Measurements from ENCODE around the gene CBFA2T2. TPM values are rescaled to one million over a fixed set of nuclear protein-coding genes. Genes with fewer than 3 reads are reported as not detected.
A peak's percentile ranks its signal among the peaks of the same experiment; 100 is the strongest.

CBFA2T2 gene
- polyA plus RNA-seq, 3 donors: 1.7 to 9.7 (median 4.9) TPM

DNA sequence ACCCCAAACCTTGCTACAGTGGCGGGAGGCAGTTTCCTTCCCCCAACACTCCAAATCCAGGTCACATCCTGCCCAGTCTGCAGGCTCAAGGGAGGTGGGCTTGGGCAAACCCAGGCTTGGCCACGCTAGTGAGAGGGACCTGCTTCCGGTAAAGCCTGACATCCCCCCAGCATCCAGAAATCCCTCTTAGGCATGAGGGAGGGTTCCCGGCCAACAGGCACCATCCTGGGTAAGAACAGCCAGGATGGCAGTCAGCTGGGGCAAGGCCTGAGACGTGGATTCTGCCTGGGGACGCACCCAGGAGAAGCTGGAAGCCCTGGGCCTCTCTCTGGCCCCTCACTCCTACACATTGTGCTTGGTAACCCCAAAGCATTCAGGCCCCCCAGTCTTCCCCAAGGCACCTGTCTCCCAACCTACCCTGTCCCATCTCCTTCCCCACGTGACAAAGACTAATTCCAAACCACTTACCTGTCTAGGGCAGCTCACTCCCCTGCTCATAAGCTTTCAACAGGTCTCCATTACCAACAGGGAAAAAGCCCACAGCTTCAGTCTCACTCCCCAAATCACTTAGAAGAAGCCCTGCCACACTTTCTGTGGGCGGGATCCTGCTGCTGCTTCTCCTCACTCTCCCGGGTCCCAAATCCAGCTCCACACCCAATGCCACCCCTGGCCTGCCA lies 174.3 kb downstream of the CBFA2T2 start:
- Mint-ChIP-seq H3K4me1 (peaks cover 38% of the 10 kb centered on the region), H3K27ac (peak overlapping the region; percentile 30 to 81 (median 68)), H3K4me3 (peak overlapping the region; percentile 82 to 91), H3K9me3 (peaks cover 0 to 3% (median 0%) of the 10 kb centered on the region in 7 donors), H3K36me3 (peaks cover 3 to 4% of the 10 kb centered on the region in 2 donors), H3K27me3 (ENCODE audit: low read depth in 3 of 3) (peaks cover 2 to 3% (median 2%) of the 10 kb centered on the region in 3 donors)
- H3K4me1 ChIP-seq (ENCODE audit: control insufficient read depth in 1 of 2, insufficient read depth in 2 of 2, low read length in 2 of 2): peaks cover 37 to 54% of the 10 kb centered on the region in 2 donors
- peak overlapping the region; percentile 99 for H2AFZ ChIP-seq (ENCODE audit: insufficient read depth, low read depth, low read length, poor library complexity, severe bottlenecking)
- WGBS (ENCODE audit: insufficient coverage): 65% methylated on average over 9 of the region's 9 CpGs
- H3K9me3 ChIP-seq (replicated peaks in 1 of 2; ENCODE audit: control insufficient read depth in 1 of 2, insufficient read depth in 1 of 2, low read length in 2 of 2): no peaks in the 10 kb centered on the region
- peak overlapping the region; percentile 59 for H3K9ac ChIP-seq (ENCODE audit: insufficient read depth, low read length, poor library complexity, severe bottlenecking)
- DNase-seq: no peak
- TF ChIP-seq, protein P1, sequence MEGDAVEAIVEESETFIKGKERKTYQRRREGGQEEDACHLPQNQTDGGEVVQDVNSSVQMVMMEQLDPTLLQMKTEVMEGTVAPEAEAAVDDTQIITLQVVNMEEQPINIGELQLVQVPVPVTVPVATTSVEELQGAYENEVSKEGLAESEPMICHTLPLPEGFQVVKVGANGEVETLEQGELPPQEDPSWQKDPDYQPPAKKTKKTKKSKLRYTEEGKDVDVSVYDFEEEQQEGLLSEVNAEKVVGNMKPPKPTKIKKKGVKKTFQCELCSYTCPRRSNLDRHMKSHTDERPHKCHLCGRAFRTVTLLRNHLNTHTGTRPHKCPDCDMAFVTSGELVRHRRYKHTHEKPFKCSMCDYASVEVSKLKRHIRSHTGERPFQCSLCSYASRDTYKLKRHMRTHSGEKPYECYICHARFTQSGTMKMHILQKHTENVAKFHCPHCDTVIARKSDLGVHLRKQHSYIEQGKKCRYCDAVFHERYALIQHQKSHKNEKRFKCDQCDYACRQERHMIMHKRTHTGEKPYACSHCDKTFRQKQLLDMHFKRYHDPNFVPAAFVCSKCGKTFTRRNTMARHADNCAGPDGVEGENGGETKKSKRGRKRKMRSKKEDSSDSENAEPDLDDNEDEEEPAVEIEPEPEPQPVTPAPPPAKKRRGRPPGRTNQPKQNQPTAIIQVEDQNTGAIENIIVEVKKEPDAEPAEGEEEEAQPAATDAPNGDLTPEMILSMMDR (IDR thresholded peaks at IDR 0.05): no peak
- H3K36me3 ChIP-seq (replicated peaks in 1 of 2; ENCODE audit: control insufficient read depth in 1 of 2, insufficient read depth in 2 of 2, low read length in 2 of 2): no peaks in the 10 kb centered on the region
- intact Hi-C loops (cut with micrococcal nuclease): loop anchor here (5.0 to 10.0 kb wide), 3 partner anchors 179 to 331 kb away; partner anchors contain the start of gene RALY (in 2 of the 2)
- H3K27me3 ChIP-seq (ENCODE audit: control insufficient read depth in 2 of 2, insufficient read depth in 2 of 2, low read length in 2 of 2): no peaks in the 10 kb centered on the region
- H3K4me3 ChIP-seq (replicated peaks in 1 of 3; ENCODE audit: low read depth in 2 of 3, low read length in 3 of 3): peak overlapping the region; percentile 35 to 91 (median 76)
- peaks cover 9% of the 10 kb centered on the region for H4K20me1 ChIP-seq (ENCODE audit: insufficient read depth, low read length)
- peak overlapping the region; percentile 91 for H3K4me2 ChIP-seq (replicated peaks; ENCODE audit: extremely low read depth, low read length, poor library complexity, severe bottlenecking)
- peak overlapping the region; percentile 62 to 78 for H3K27ac ChIP-seq (ENCODE audit: low read depth in 1 of 2, low read length in 2 of 2)
- no peaks in the 10 kb centered on the region for H3K79me2 ChIP-seq (ENCODE audit: insufficient read depth, low read length)

DNA sequence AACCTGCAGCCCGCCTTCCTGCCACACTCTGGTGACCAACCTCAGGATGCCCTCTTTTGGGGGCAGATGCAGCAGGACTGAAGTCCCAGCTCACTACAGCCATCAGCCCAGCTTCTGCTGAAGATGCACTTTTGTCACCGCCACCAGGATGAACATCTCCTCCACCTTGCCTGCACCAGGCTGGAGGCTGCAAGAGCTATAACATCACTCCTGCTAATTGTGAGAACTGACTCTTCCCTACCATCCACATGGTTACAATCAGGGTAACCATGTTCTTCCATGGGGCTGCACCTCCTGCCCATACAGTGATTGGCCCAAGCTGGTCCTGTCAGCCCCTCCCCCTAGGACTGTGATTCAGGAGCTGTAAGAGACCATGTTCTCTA lies 174.9 kb downstream of the CBFA2T2 start:
- no peaks in the 10 kb centered on the region for H3K79me2 ChIP-seq (ENCODE audit: insufficient read depth, low read length)
- peaks cover 3 to 10% of the 10 kb centered on the region in 2 donors for H3K36me3 Mint-ChIP-seq
- peak overlapping the region; percentile 7 to 55 for H3K4me3 Mint-ChIP-seq
- peaks cover 37 to 54% of the 10 kb centered on the region in 2 donors for H3K4me1 ChIP-seq (ENCODE audit: control insufficient read depth in 1 of 2, insufficient read depth in 2 of 2, low read length in 2 of 2)
- peaks cover 38% of the 10 kb centered on the region for H3K4me1 Mint-ChIP-seq
- no peak overlapping the region for H3K27ac ChIP-seq (ENCODE audit: low read depth in 1 of 2, low read length in 2 of 2)
- H3K36me3 ChIP-seq (replicated peaks in 1 of 2; ENCODE audit: control insufficient read depth in 1 of 2, insufficient read depth in 2 of 2, low read length in 2 of 2): no peaks in the 10 kb centered on the region
- peaks cover 2 to 3% (median 2%) of the 10 kb centered on the region in 3 donors for H3K27me3 Mint-ChIP-seq (ENCODE audit: low read depth in 3 of 3)
- H3K27ac Mint-ChIP-seq: peak overlapping the region in 3 of 7 donors; percentile 13 to 64 (median 27)
- H3K27me3 ChIP-seq (ENCODE audit: control insufficient read depth in 2 of 2, insufficient read depth in 2 of 2, low read length in 2 of 2): no peaks in the 10 kb centered on the region
- no peak overlapping the region for H3K4me3 ChIP-seq (replicated peaks in 1 of 3; ENCODE audit: low read depth in 2 of 3, low read length in 3 of 3)
- intact Hi-C loops (cut with micrococcal nuclease): loop anchor here (5.0 to 10.0 kb wide), 5 partner anchors 68 to 330 kb away; partner anchors contain the start of genes RALY (in 2 of the 2) and ZNF341 (in 1 of the 2)
- peaks cover 9% of the 10 kb centered on the region for H4K20me1 ChIP-seq (ENCODE audit: insufficient read depth, low read length)
- TF ChIP-seq, protein P1 (IDR thresholded peaks at IDR 0.05): no peak
- 96% methylated on average over 2 of the region's 2 CpGs for WGBS (ENCODE audit: insufficient coverage)
- H3K4me2 ChIP-seq (replicated peaks; ENCODE audit: extremely low read depth, low read length, poor library complexity, severe bottlenecking): no peak overlapping the region
- no peak overlapping the region for H2AFZ ChIP-seq (ENCODE audit: insufficient read depth, low read depth, low read length, poor library complexity, severe bottlenecking)
- H3K9me3 ChIP-seq (replicated peaks in 1 of 2; ENCODE audit: control insufficient read depth in 1 of 2, insufficient read depth in 1 of 2, low read length in 2 of 2): no peaks in the 10 kb centered on the region
- DNase-seq: no peak
- H3K9me3 Mint-ChIP-seq: peaks cover 0 to 3% (median 0%) of the 10 kb centered on the region in 7 donors
- H3K9ac ChIP-seq (ENCODE audit: insufficient read depth, low read length, poor library complexity, severe bottlenecking): no peak overlapping the region

All from CD14-positive monocyte (primary cell).